Measurements from ENCODE around the gene MC3R.

MC3R gene

GRCh38 chr20:56223352-56223751 lies 25.2 kb upstream of the MC3R start:
- no peak for DNase-seq (ENCODE audit: low read depth)
- H3K4me3 ChIP-seq (ENCODE audit: low read length), result no peak overlapping the region
- TF ChIP-seq, protein P1, sequence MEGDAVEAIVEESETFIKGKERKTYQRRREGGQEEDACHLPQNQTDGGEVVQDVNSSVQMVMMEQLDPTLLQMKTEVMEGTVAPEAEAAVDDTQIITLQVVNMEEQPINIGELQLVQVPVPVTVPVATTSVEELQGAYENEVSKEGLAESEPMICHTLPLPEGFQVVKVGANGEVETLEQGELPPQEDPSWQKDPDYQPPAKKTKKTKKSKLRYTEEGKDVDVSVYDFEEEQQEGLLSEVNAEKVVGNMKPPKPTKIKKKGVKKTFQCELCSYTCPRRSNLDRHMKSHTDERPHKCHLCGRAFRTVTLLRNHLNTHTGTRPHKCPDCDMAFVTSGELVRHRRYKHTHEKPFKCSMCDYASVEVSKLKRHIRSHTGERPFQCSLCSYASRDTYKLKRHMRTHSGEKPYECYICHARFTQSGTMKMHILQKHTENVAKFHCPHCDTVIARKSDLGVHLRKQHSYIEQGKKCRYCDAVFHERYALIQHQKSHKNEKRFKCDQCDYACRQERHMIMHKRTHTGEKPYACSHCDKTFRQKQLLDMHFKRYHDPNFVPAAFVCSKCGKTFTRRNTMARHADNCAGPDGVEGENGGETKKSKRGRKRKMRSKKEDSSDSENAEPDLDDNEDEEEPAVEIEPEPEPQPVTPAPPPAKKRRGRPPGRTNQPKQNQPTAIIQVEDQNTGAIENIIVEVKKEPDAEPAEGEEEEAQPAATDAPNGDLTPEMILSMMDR (conservative IDR thresholded peaks at IDR 0.05; ENCODE audit: low read depth, low read length), result no peak

- DNase-seq (ENCODE audit: low read depth), result no peak
- H3K4me3 ChIP-seq (ENCODE audit: low read length), result no peak overlapping the region
- TF ChIP-seq, protein P1 (conservative IDR thresholded peaks at IDR 0.05; ENCODE audit: low read depth, low read length), result no peak
Observed at GRCh38 chr20:56228021-56228420, 20.5 kb upstream of the MC3R start.

GRCh38 chr20:56229812-56230211 lies 18.7 kb upstream of the MC3R start:
- H3K4me3 ChIP-seq (ENCODE audit: low read length), result no peak overlapping the region
- TF ChIP-seq, protein P1 (conservative IDR thresholded peaks at IDR 0.05; ENCODE audit: low read depth, low read length), result no peak
- DNase-seq (ENCODE audit: low read depth), result no peak

DNA sequence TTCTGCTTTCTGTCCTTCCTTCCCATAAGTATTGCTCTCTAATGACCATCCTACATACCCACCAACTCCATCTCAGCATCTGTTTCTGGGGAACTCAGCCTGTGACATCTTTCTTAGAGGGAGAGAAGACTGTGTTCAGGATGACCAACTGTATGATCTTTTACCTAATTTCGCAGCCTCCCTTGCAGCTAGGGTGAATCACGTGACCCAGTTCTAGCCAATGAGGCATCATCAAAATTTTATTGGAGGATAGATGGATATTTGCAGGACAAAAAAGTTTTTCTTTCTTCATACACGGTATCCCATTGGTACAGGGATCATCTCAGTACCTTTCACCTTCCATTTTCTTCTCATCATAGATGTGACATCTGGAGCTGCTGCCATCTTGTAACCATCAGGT lies 14.4 kb upstream of the MC3R start:
- H3K4me3 ChIP-seq (ENCODE audit: low read length), result no peak overlapping the region
- TF ChIP-seq, protein P1 (conservative IDR thresholded peaks at IDR 0.05; ENCODE audit: low read depth, low read length), result no peak
- DNase-seq (ENCODE audit: low read depth), result no peak

DNA sequence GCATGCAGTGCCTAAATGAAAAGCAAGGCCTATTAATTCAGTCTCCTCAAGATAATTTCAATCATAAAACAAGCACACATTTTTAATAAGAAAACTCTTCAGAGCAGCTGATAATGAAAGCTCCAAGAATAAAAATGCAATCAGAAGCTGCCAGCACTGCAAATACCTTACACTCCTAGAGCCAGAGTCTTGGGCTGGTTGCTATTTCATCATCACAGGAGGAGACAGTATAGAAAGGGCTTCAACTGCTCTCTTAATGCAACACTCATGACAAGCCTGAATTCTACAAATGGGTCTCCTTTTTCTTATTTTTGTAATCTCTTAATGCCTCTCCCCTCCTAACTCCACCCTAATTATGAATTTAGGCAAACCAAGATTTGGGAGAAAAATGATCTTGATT lies 11.2 kb upstream of the MC3R start:
- no peak for DNase-seq (ENCODE audit: low read depth)
- H3K4me3 ChIP-seq (ENCODE audit: low read length), result no peak overlapping the region
- TF ChIP-seq, protein P1 (conservative IDR thresholded peaks at IDR 0.05; ENCODE audit: low read depth, low read length), result no peak

DNA sequence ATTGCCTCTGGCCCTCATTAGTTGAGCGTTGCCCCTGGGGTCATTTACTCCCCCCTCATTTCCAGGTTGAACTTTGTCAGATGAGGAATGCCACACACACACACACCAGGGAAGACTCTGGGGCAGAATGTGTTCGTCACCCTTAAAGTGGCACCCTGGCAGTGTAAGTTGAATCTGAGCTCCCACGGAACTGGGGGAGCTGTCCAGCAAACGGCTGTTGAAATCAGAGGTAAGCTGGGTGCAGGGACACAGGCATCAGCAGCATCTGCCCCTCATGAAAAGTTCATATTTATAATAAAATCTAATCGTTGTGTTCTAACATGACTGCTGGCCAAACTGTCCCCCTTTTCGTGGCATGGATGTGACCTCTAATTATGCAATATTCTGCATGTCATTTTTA lies 4.3 kb upstream of the MC3R start:
- TF ChIP-seq, protein P1 (conservative IDR thresholded peaks at IDR 0.05; ENCODE audit: low read depth, low read length), result no peak
- H3K4me3 ChIP-seq (ENCODE audit: low read length), result no peak overlapping the region
- DNase-seq (ENCODE audit: low read depth), result no peak

- no peak overlapping the region for H3K4me3 ChIP-seq (ENCODE audit: low read length)
- TF ChIP-seq, protein P1 (conservative IDR thresholded peaks at IDR 0.05; ENCODE audit: low read depth, low read length), result no peak
- DNase-seq (ENCODE audit: low read depth), result no peak
Observed at GRCh38 chr20:56245761-56246160, 2.8 kb upstream of the MC3R start.

All from retinal pigment epithelial cell (primary cell).